Transverse colon (tissue), 4 donors: ENCODE data around the gene CSNK2A1.

Experiments used
- CTCF ChIP-seq, 5 experiments: fragments of 200-600 bp in 3 of 5; fragments of 450-650 bp in 2 of 5; sonication (generic) in 3 of 5; IDR thresholded peaks; 1 replicate in 2 of 5; 2 replicates in 3 of 5; pipeline ENCODE4 v1.5.1; 2016 to 2017; ENCODE audit warnings: antibody characterized with exemption in 5 of 5, inconsistent platforms in 3 of 5, mild to moderate bottlenecking in 2 of 5, moderate library complexity in 1 of 5
- EP300 ChIP-seq: sonication (generic); formaldehyde crosslinking; IDR thresholded peaks from one replicate; pipeline ENCODE4 v1.6.1; 2017; ENCODE audit warnings: antibody characterized with exemption, low read depth
- POLR2AphosphoS5 ChIP-seq, 3 donors: sonication (generic); formaldehyde crosslinking; IDR thresholded peaks; one replicate each; pipeline ENCODE4 v1.6.1; 2016; ENCODE audit warnings: antibody characterized with exemption in 3 of 3

GRCh38 chr20:572727-573126 lies 29.1 kb upstream of the CSNK2A1 start:
- no peak for TF ChIP-seq CTCF (IDR thresholded peaks at IDR 0.05)
- no peak for TF ChIP-seq POLR2AphosphoS5 (IDR thresholded peaks at IDR 0.05)
- no peak for TF ChIP-seq EP300
